Measurements from ENCODE around the gene CACNB4. TPM values are rescaled to one million over a fixed set of nuclear protein-coding genes. Genes with fewer than 3 reads are reported as not detected.

The CACNB4 gene
- total RNA-seq, 3 donors from 2014 or later: 1.6 to 17.7 (median 11.5) TPM

- TF ChIP-seq POLR2A (IDR thresholded peaks at IDR 0.05) (no peak), CTCF (IDR thresholded peaks at IDR 0.05) (no peak), POLR2AphosphoS5 (IDR thresholded peaks at IDR 0.05) (no peak)
- H3K9me3 ChIP-seq: no peaks in the 10 kb centered on the region
- intact Hi-C loops (cut with DNase I; ENCODE audit: low total_unique reads): no loop called here
- H3K27me3 ChIP-seq: no peaks in the 10 kb centered on the region
- no peak overlapping the region for H3K27ac ChIP-seq
- H3K4me1 ChIP-seq: peaks cover 0 to 3% of the 10 kb centered on the region in 2 donors
- H3K4me3 ChIP-seq: peak overlapping the region in 1 of 3 donors; percentile 25
- DNase-seq (ENCODE audit: low spot score in 2 of 2): no peak
- H3K36me3 ChIP-seq: no peaks in the 10 kb centered on the region
Measured at GRCh38 chr2:151973901-151974199, 125.0 kb downstream of the CACNB4 start.

GRCh38 chr2:151973013-151973900 is 125.6 kb downstream of the CACNB4 start:
- Histone ChIP-seq H3K36me3 (no peaks in the 10 kb centered on the region), H3K27me3 (no peaks in the 10 kb centered on the region), H3K4me3 (peak overlapping the region in 1 of 3 donors; percentile 25), H3K27ac (no peak overlapping the region), H3K9me3 (no peaks in the 10 kb centered on the region), H3K4me1 (peaks cover 0 to 3% of the 10 kb centered on the region in 2 donors)
- DNase-seq (ENCODE audit: low spot score in 2 of 2): no peak
- TF ChIP-seq CTCF (IDR thresholded peaks at IDR 0.05) (no peak), POLR2AphosphoS5 (IDR thresholded peaks at IDR 0.05) (no peak), POLR2A (IDR thresholded peaks at IDR 0.05) (no peak)
- intact Hi-C loops (cut with DNase I; ENCODE audit: low total_unique reads): no loop called here

- H3K27me3 ChIP-seq: no peaks in the 10 kb centered on the region
- TF ChIP-seq POLR2A (IDR thresholded peaks at IDR 0.05): no peak
- TF ChIP-seq POLR2AphosphoS5 (IDR thresholded peaks at IDR 0.05): no peak
- TF ChIP-seq CTCF (IDR thresholded peaks at IDR 0.05): no peak
Measured at GRCh38 chr2:151972241-151973012, 126.4 kb downstream of the CACNB4 start.

GRCh38 chr2:151971301-151972051 is 127.4 kb downstream of the CACNB4 start:
- no peaks in the 10 kb centered on the region for H3K27me3 ChIP-seq
- H3K27ac ChIP-seq: no peak overlapping the region
- no peak for DNase-seq (ENCODE audit: low spot score in 2 of 2)
- H3K4me1 ChIP-seq: peaks cover 0 to 3% of the 10 kb centered on the region in 2 donors
- TF ChIP-seq POLR2AphosphoS5 (IDR thresholded peaks at IDR 0.05): no peak
- TF ChIP-seq CTCF (IDR thresholded peaks at IDR 0.05): no peak
- no peak for TF ChIP-seq POLR2A (IDR thresholded peaks at IDR 0.05)
- intact Hi-C loops (cut with DNase I; ENCODE audit: low total_unique reads): no loop called here
- no peak overlapping the region for H3K4me3 ChIP-seq
- H3K9me3 ChIP-seq: no peaks in the 10 kb centered on the region
- no peaks in the 10 kb centered on the region for H3K36me3 ChIP-seq

More at GRCh38 chr2:151972241-151973012, 126.4 kb downstream of the CACNB4 start:
- Histone ChIP-seq H3K9me3 (no peaks in the 10 kb centered on the region), H3K36me3 (no peaks in the 10 kb centered on the region), H3K4me3 (no peak overlapping the region), H3K4me1 (peaks cover 0 to 3% of the 10 kb centered on the region in 2 donors), H3K27ac (no peak overlapping the region)
- DNase-seq (ENCODE audit: low spot score in 2 of 2): no peak
- intact Hi-C loops (cut with DNase I; ENCODE audit: low total_unique reads): no loop called here

Measured in breast epithelium (tissue), 4 donors.